Neural progenitor cell (in vitro differentiated cells): ENCODE data around the gene MRNIP.

Experiments
- CTCF ChIP-seq: fragments of 200-600 bp; sonication (generic); IDR thresholded peaks from 2 replicates; pipeline ENCODE4 v1.5.1; 2017; ENCODE audit warnings: antibody characterized with exemption, mild to moderate bottlenecking
- EZH2 ChIP-seq: fragments of 200-600 bp; sonication (generic); IDR thresholded peaks from 2 replicates; pipeline ENCODE4 v1.6.1; 2017; ENCODE audit warnings: antibody characterized with exemption, mild to moderate bottlenecking, moderate library complexity
- EZH2phosphoT487 ChIP-seq: fragments of 200-600 bp; sonication (generic); IDR thresholded peaks from 2 replicates; pipeline ENCODE4 v1.6.1; 2017; ENCODE audit warnings: antibody characterized with exemption

DNA sequence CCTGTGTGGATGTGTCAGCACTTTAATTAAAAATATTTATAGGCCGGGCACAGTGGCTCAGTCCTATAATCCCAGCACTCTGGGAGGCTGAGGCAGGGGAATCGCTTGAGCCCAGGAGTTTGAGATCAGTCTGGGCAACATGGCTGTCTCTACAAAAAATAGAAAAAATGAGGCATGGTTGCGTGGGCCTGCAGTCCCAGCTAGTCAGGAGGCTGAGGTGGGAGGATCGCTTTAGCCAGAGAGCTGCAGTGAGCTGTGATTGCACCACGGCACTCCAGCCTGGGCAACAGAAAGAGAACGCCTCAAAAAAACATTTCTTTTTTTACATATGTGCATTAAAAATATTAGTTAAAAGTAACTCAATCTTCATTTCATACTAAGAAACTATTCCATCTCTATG lies 42.8 kb upstream of the MRNIP start:
- TF ChIP-seq CTCF (no peak), EZH2 (no peak), EZH2phosphoT487 (no peak)
